ENCODE measurements around the gene EDEM3. TPM values are rescaled to one million over a fixed set of nuclear protein-coding genes. Genes with fewer than 3 reads are reported as not detected.

The EDEM3 gene
- total RNA-seq, 4 donors from 2014 or later = 22.8 to 34.7 (median 31.3) TPM

GRCh38 chr1:184801503-184801902, 46.8 kb upstream of the EDEM3 start:
- TF ChIP-seq EP300 (IDR thresholded peaks at IDR 0.05) = no peak
- TF ChIP-seq POLR2AphosphoS5 (IDR thresholded peaks at IDR 0.05) = no peak
- no peak for TF ChIP-seq CTCF (IDR thresholded peaks at IDR 0.05)
- TF ChIP-seq POLR2A (IDR thresholded peaks at IDR 0.05) = no peak
- ATAC-seq = no peak
- Histone ChIP-seq H3K9me3 (no peaks in the 10 kb centered on the region), H3K4me3 (no peak overlapping the region), H3K27me3 (no peaks in the 10 kb centered on the region), H3K36me3 (peaks cover 2 to 78% of the 10 kb centered on the region in 2 donors), H3K4me1 (peaks cover 3 to 27% (median 4%) of the 10 kb centered on the region in 3 donors), H3K27ac (no peak overlapping the region)
- 70% methylated on average over 1 of the region's 1 CpG; no CpG with 5 or more reads in 1 of the 2 donors for WGBS, 2 donors (ENCODE audit: low coverage in 1 of 2)

- 100% methylated on average over 1 to 3 of the region's 3 CpGs for WGBS, 2 donors (ENCODE audit: low coverage in 1 of 2)
- Histone ChIP-seq H3K27ac (no peak overlapping the region), H3K4me1 (peaks cover under 1 to 20% (median 1%) of the 10 kb centered on the region in 3 donors), H3K27me3 (no peaks in the 10 kb centered on the region), H3K36me3 (peaks cover 2 to 79% of the 10 kb centered on the region in 2 donors), H3K9me3 (no peaks in the 10 kb centered on the region), H3K4me3 (no peak overlapping the region)
- no peak for TF ChIP-seq POLR2AphosphoS5 (IDR thresholded peaks at IDR 0.05)
- no peak for TF ChIP-seq POLR2A (IDR thresholded peaks at IDR 0.05)
- no peak for ATAC-seq
These were observed 46.2 kb upstream of the EDEM3 start for GRCh38 chr1:184800876-184801275.

GRCh38 chr1:184793967-184794366, 39.3 kb upstream of the EDEM3 start:
- Histone ChIP-seq H3K4me1 (peaks cover 4 to 33% (median 12%) of the 10 kb centered on the region in 3 donors), H3K4me3 (no peak overlapping the region), H3K36me3 (peaks cover 0 to 71% of the 10 kb centered on the region in 2 donors), H3K27ac (peak overlapping the region in 1 of 4 donors; percentile 78), H3K9me3 (no peaks in the 10 kb centered on the region), H3K27me3 (no peaks in the 10 kb centered on the region)
- no peak for ATAC-seq
- 50 to 73% methylated on average over 3 of the region's 3 CpGs for WGBS, 2 donors (ENCODE audit: low coverage in 1 of 2)
- TF ChIP-seq POLR2A (IDR thresholded peaks at IDR 0.05) (no peak), CTCF (IDR thresholded peaks at IDR 0.05) (no peak), POLR2AphosphoS5 (IDR thresholded peaks at IDR 0.05) (no peak), EP300 (IDR thresholded peaks at IDR 0.05) (no peak)

- peaks cover 4 to 33% (median 12%) of the 10 kb centered on the region in 3 donors for H3K4me1 ChIP-seq
- peaks cover 0 to 58% of the 10 kb centered on the region in 2 donors for H3K36me3 ChIP-seq
- no peaks in the 10 kb centered on the region for H3K27me3 ChIP-seq
- H3K4me3 ChIP-seq = no peak overlapping the region
- H3K9me3 ChIP-seq = no peaks in the 10 kb centered on the region
- 0 to 3% methylated on average over 1 to 5 of the region's 5 CpGs for WGBS, 2 donors (ENCODE audit: low coverage in 1 of 2)
- ATAC-seq = peak; percentile 94
- peak overlapping the region; percentile 45 to 78 (median 74) for H3K27ac ChIP-seq
- TF ChIP-seq POLR2AphosphoS5 (IDR thresholded peaks at IDR 0.05) (peak; percentile 96), CTCF (IDR thresholded peaks at IDR 0.05) (no peak), POLR2A (IDR thresholded peaks at IDR 0.05) (no peak)
These were observed 37.9 kb upstream of the EDEM3 start for GRCh38 chr1:184792450-184792969.

- TF ChIP-seq POLR2A (IDR thresholded peaks at IDR 0.05) (no peak), CTCF (IDR thresholded peaks at IDR 0.05) (no peak), EP300 (IDR thresholded peaks at IDR 0.05) (no peak), POLR2AphosphoS5 (IDR thresholded peaks at IDR 0.05) (no peak)
- ATAC-seq = no peak
- H3K4me3 ChIP-seq = no peak overlapping the region
- H3K9me3 ChIP-seq = no peaks in the 10 kb centered on the region
- H3K27me3 ChIP-seq = no peaks in the 10 kb centered on the region
- peak overlapping the region in 2 of 4 donors; percentile 76 to 78 for H3K27ac ChIP-seq
- H3K36me3 ChIP-seq = peaks cover 0 to 49% of the 10 kb centered on the region in 2 donors
- peaks cover 4 to 33% (median 12%) of the 10 kb centered on the region in 3 donors for H3K4me1 ChIP-seq
- WGBS, 2 donors (ENCODE audit: low coverage in 1 of 2) = 19 to 56% methylated on average over 2 of the region's 2 CpGs
These were observed 36.9 kb upstream of the EDEM3 start for GRCh38 chr1:184791550-184791900.

Measured in gastroesophageal sphincter (tissue), 4 donors.